Stimulated activated CD8-positive, alpha-beta memory T cell treated with anti-CD3 and anti-CD28 coated beads, Interleukin-4, amount 100 ng/mL, for 1 hour (primary cell): Measurements from ENCODE around the gene COL13A1.

Source experiments
- DNase-seq, 2 donors: peaks; one replicate each; pipeline ENCODE4 v3.0.0-alpha.2; 2020; ENCODE audit warnings: low read depth in 2 of 2, low spot score in 1 of 2

The COL13A1 gene

DNA sequence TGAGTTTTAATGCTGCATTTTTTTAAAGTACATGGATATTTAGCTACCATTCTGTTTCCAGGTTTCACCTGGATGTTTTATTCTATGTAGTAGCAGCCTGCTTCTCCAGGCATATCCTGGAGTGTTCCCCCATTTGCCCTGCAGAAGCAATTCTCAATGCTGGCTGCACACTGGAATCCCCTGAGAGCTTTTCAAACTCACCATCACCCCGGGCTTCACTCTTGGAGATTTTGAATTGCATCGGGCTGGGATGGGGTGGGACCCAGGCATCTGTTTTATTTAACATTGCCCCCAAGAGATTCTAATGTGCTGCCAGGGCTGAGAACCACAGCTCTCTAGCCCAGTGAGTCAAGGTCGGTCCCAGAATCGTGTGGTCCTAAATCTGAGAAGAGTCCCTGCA is 137.8 kb downstream of the COL13A1 start:
- no peak for DNase-seq

DNA sequence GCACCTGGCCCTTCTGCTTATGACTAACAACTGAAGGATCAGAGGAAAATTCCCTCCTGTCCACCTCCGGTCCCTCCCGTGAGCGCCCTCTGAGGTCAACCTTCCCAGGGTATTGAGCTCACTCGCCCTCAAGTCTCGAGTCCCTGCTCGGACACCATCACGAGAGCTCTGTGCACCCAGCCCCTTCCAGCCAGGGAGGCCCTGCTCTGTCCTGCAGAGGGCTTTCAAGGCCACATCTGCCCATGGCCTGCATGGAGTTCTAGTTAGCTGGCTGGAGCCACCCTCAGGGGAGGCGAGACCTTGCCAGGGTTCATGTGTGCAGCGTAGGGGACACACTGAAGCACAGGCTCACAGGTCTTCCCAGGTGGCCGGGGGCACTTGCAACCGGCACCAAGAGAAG is 140.0 kb downstream of the COL13A1 start:
- no peak for DNase-seq

DNA sequence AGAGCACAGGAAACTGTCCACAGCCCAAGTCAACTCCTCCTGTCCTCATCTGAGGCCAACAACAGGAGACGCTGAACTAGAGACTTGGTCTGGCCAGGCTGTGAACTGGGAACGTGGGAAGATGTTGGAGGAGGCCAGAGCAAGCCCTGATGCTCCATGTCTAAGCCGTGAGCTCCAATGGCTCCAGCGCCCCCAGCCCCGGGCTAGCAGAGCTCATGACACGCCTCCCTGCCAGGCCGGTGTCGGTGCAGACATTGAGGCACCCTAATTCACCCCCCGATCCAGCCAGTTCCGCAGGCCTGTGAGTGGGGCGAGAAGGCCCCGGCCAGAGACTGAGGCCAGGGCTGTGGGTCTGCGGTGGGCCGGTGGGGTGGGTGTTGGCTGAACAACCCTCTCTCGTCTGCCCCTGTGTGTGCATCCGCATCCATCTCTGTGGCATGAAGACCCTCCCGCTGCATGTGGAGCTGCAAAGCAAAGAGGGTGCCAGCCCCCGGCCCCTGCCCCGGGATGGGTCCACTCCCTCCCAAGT is 141.7 kb downstream of the COL13A1 start:
- no peak for DNase-seq

DNA sequence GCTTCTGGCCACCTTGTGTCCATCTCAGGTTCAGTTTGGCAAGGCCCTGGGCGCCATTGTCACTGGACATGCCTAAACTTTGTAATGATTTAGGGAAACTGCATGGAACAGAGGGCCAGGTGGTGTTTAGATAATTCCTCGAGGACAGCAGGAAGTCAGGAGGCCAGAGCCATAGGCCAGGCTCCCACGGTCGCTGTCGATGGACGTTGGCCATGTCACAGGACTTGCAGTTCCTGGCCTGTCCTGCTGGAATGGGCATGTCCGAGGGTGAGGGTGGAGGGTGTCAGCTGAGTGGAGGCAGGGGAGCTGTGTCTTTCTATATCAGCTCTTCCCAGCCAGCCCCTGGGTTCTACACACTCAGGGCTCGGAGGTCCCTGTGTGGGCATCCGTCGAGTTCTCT is 143.1 kb downstream of the COL13A1 start:
- no peak for DNase-seq

DNA sequence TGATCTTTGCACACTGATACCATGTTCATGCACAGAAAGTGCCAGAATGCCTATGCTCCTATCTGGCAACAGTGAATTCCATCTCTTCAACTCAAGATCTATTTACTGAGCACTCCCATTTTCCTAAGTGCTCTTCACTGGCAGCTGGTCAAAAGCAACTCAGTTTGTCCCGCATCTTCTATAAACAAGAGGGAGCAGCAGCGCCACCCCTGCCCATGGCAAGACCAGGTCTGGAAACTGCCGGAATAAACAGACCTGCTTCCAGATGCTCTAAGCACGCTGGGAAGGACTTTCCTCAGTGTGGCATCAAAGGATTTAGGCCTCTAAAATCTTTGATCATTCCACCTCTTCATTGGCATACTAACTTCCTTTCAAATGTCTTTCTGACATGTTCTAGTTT is 146.6 kb downstream of the COL13A1 start:
- no peak for DNase-seq

DNA sequence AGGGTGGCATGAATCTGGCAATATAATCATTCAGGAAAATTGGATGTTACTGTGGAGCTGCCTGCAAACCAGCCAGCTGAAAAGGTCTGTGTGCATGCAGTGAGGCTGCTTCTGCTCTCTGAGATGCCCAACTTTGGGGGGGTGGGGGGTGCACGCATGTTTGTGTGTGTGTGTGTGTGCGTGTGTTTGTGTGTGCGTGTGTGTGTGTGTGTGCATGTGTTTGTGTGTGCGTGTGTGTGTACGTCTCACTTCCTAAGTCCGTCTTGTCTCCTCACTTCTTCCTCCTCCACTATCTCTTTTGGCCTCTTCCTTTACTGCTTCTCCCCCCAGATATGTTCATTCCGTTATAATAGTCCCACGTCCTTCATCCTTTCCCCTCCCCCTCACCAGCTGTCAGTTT is 148.1 kb downstream of the COL13A1 start:
- no peak for DNase-seq

DNA sequence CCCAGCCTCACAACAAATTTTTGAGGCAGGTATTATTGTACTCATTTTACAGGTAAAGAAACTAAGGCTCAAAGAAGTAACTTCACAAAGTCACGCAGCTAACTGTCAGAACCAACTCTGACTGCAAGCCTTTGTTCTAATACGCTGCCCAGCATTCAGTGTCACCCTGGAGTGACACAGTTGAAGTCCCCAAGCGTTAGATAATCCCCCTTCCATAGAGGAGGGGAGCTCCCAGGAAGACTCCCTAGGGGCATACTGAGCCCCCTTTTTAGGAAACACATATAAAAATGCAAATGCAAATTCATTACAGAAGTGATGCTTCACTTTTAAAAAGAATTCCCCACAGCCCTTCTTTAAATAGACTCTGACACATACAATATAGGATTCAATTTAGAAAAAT is 150.0 kb downstream of the COL13A1 start:
- no peak for DNase-seq

DNA sequence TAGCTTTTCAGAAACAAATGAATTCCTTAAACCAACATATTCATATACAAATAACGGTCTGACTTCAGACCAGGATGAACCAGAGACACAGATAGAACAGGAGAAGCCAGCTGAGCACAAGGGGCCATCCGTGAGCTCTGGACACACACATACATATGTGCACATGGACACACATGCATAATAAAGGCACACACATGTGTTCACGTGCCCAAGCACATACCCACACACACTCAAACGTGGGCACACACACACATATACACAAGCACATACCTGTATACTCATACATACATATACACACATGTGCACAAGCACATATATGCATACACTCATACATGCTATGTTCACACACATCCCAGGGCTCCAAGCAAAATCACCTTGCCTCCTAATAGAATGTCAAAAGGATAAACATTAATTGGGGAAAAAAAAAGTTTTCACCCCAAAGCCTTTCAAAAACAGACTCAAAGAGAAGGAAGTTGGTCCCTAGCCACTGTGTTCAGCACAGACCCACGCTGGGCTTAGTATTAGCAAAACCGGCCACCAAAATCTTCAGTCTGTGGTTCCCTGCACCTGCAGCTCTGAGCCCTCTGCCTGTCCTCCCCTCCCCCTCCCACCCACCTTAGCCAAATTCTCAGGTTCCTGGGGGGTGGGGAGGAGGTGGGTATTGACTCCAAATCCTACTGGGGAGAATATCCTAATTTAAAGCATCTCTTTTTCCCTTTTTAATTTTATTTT is 150.5 kb downstream of the COL13A1 start:
- DNase-seq = no peak

DNA sequence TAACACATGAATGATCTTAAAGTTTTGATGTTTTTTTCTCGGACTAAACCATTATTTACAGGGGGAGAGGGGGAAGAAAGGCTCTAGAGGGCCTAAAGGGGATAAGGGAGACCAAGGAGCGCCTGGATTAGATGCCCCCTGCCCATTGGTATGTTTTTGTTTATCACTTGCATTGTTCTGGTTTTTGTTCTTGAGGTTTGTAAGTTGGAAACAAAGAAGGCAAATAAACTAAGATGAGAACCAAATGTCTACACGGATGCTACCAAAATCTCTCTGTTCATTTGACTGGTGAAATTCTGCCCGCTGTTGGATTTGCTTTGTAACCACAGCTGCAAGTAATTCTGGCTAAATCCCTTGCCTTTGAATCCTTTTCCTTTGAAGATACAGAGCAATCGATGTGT is 151.1 kb downstream of the COL13A1 start:
- DNase-seq = no peak

DNA sequence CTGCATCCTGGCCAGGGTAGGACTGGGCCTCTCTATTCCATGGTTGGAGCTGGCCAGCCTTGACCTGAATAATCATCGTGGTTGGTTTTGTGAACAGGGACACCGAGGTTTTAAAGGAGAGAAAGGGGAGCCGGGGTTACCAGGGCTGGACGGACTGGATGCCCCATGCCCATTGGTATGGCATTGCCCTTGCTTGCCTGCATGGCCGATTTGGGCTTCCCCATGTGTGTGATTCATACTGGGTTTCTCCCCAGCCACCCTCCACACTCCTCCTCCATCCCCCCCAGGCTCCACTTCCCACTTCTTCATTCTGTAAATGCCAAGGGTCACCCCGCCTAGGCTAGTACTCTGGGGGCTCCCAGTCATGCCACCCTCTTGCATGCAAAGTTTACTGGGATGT is 152.1 kb downstream of the COL13A1 start:
- no peak for DNase-seq

DNA sequence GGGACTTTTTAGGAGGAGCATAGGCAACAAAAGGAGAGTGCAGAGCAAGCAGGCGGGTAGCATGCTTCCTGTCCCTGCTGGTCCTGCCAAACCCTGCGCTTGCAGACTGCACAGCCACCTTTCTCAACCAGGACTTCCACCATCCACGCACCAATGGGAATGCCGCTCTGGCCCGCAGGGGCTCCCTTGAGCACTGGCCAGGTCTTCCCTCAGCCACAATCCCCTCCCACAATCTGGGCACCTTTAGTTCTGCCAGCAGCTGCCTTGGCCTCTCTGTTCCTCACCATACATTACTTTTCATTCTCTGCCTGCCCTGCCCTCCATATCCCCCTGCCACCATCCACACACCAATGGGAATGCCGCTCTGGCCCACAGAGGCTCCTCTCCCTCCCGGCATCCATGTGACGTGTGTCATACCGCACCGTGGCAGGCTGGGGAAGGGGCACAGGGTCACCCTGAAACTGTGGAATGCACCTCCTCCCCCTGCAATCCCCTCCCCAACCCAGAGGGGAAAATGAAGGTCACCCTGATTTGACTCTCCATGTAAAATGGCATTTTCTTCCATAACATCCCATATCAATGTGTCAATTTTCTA is 153.6 kb downstream of the COL13A1 start:
- DNase-seq = no peak

DNA sequence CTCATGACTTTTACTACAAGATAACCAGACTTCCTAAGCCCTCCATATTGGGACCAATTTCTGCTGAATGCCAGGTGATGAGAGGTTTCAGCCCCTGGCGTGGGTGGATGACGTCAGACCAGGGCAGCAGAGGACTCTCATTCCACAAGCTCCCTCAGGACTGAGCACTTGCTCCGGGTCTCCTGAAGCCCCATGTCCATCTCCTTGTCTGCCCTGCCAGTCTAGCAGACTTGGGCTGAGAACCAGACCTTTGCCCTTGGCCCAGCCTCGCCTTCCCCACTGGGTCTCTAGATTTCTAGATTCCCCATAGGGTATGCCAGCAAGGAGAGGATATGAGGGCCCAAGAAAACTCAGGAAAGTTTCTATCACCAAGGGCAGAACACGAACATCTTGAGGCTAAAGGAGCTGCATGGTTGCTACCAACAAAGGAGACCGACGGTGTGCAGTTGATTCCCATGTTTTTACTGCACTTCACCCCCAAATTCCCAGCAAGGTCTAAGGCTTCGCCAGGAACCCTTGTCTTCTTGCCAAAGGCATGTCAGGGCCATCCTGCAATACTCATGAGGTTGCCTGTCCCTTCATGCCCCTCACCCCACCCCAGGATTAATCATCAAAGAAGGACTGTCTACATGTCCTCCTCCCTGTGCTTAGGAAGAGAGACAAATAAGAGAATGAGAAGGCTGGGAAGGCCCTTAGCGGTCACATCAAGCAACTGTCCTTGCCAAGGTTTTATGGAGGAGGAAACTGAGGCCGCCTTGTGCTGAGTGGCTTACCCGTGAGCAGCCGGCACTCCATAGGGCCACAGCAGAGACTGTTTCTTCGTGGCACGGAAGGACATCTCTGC is 154.4 kb downstream of the COL13A1 start:
- DNase-seq = no peak

DNA sequence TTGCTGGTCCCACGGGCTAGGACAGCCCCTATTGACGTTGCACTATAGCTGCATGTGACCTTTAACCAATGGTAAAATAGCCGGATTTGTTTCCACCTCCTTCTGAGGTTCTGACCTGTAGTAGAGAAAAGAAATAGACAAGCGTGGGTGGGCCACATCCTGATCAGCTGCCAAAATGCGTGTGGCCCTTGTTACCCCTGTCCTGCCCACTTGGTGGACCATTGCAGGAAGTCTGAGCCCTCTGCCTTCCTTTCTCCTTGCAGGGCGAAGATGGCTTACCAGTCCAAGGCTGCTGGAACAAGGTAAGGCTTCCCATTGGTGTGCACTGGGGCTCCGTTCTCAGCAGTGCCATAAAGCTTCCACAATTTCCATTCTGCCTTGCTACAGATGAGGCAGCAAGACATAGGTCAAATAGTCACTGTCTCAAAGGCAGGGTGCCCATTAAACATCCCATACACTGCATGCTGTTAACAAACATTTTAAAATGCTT is 155.1 kb downstream of the COL13A1 start:
- no peak for DNase-seq

DNA sequence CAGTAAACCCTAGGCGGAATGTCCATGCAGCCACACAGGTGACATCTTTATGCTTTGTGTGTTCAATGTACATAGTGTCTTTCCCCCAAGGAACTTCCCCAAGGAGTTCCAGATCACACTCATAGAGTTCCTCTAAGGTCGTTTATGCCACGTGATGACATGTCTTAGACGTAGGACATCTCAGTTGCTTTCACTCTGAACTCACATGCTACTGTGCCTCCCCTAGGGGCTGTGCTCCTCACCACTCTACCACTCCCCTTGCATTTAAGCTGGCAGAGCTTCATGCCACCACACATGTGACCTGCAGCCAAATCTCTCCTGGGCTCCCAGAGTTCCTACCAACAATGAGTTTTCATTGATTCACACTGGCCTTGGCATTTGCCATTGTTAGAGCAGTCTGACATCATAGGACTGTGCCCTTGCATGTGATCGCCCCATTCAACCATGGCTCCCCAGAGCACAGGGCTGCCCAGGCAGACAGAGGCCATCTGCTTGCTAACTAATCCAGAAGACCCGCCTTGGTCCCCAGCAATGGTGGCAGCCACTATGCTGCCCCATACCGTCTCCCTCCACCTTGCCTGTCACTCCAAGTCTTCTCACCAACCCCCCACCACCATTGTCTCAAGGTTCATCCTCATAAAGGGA is 155.7 kb downstream of the COL13A1 start:
- DNase-seq = no peak

DNA sequence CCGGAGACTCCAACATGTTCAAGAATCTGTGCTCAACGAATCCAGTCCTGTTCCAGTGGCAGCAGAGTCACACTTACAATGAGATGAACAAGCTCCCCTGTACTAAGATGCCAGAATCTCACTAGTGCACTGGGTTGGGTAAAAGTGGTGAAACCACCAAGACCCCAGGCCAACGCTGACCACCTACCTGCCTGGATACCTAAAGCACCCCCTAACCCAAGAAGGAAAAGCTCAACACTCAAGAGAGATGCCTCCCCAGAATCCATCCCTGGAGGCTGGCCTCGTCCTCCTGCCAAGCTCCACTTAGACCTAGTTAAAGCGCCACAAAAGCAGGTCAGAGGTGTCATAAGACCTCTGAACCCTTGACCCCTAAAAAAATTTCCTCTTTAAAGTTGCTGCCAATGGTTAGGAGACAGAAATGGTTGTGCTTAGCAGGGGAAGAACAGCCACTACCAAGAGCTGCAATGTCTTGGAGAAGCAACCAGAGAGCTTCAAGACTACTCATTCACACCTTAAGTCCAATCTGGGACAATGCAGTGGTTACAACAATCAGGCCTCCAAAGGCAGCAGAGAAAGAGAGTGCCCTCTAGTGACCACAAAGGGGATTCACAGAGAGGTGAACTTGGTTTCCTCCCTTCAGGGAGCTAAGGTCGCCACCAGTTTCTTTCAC is 156.3 kb downstream of the COL13A1 start:
- DNase-seq = no peak

DNA sequence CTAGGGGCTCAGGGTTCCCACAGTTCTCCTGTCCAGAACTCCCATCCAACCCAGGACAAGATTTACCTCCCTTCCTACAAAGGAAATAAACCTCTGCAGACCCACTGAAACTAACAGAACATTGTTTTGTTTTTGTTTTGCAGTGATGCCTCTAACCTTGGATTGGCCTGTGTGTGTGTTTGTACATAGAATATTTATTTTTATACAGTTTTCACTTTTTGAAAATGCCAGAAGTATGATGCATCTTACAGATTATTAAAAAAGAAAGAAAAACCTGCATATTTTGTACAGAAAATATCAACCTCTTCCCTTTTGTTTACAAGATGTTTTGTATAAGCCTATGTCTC is 156.8 kb downstream of the COL13A1 start:
- DNase-seq = no peak

DNA sequence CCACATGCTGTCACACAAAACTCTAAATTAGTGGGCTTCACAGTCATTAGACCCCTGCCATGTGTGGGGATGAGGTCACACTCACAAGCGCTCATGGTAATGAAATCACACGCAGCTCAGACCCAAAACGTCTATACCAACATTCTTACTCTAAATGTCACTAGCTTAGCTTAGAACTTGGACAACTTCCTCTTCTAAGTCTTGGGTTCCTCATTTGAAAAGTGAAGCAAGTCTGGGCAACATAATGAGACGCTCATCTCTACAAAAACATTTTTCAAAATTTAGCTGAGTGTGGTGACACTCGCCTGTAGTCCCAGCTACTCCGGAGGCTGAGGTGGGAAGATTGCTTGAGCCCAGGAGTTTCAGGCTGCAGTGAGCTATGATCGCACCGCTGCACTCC is 158.2 kb downstream of the COL13A1 start:
- no peak for DNase-seq

DNA sequence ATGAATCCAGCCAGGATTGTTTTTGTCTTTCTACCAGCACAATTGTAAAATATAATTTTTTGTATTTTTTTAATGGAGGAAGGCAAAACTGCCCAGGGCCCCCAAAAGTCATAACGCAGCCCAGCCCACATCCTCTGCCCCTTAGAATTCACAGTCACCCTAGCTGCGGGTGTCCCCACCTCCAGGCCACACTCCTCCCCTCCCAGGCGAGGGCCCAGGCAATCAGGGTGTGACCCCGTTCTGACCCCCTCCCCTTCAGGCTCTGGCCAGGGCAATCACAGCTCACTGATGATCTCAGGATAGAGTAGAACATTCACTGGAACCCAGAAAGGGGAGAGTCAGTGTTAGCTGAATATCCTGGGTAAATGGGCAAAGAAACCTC is 158.9 kb downstream of the COL13A1 start:
- no peak for DNase-seq

DNA sequence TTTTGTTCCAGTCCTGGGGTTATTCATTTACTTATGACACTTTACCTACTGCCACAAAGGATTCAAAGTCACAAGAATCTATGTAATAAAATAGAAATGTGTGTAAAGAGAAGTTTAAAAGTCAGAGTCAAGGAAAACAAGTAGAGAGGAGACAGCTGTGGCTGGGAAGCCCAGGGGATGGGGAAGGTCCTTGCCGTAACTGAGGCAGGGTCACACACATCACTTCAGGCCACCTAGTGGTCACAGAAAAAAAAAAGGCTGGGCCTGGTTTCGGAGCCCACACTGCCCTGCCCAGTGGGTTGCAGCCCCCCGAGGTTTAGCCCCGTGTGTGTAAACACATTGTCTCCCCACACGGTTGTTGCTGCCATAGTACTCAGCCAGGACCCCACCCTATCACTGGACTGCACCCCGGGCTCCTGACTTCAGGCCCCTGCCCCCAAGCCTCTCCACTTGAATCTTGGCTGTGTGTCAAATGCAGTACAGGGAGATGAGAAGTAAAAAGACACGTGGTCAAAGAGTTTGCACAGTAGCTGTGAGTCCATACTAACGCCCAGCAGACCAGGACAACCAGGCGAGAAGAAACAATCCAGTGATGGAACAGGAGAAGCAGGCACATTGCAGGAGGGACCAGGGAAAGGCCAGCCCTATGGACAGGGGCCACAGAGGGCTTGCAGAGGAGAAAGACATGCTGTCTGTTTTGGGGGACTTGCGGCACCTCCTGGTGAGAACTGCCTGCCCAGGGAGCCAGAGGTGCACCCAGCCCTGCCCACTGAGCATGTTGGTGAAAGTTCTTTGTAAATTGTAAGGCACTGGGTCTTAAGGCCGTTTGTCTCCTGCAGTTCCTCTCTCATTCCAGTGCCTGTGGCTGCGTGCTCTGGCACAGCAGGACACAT is 159.5 kb downstream of the COL13A1 start:
- DNase-seq = no peak
